Right cardiac atrium (tissue), 5 donors: ENCODE measurements around the gene LIF. TPM values are rescaled to one million over a fixed set of nuclear protein-coding genes. Genes with fewer than 3 reads are reported as not detected.
"Not testable (repeated sequence)": the region's sequence is repeated elsewhere in the genome, so short reads cannot be mapped to it uniquely, and the experiment has no call there.

Experiments used
- ATAC-seq, 2 donors: fragments of 200-7000 bp; cut with Tn5 transposase; one replicate each; pipeline versions ENCODE4 v1.8.0 to v1.9.1; 2020; ENCODE audit warnings: moderate library complexity in 2 of 2, mild to moderate bottlenecking in 1 of 2
- DNase-seq, 3 donors: peaks; one replicate each; pipeline ENCODE4 v3.0.0-alpha.2; 2020
- H3K27ac ChIP-seq: one replicate; pipeline ENCODE4 v1.5.1; 2013; ENCODE audit warnings: mild to moderate bottlenecking, low read length, control low read depth, moderate library complexity
- H3K27me3 ChIP-seq: one replicate; pipeline ENCODE4 v1.6.1; 2013; ENCODE audit not compliant: control insufficient read depth, insufficient read depth
- H3K4me1 ChIP-seq: one replicate; pipeline ENCODE4 v1.6.1; 2013; ENCODE audit warnings: low read length; ENCODE audit not compliant: control insufficient read depth, insufficient read depth
- H3K4me3 ChIP-seq: one replicate; pipeline ENCODE4 v1.5.1; 2013; ENCODE audit warnings: low read length, control low read depth
- H3K9me3 ChIP-seq: one replicate; pipeline ENCODE4 v1.6.1; 2013; ENCODE audit warnings: low read length; ENCODE audit not compliant: control insufficient read depth
- WGBS: extraction: QIAGEN DNeasy Blood & Tissue Kit; methylation state at CpG from one replicate; pipeline ENCODE4 v1.1.7; 2013; 5-methylcytosine and 5-hydroxymethylcytosine counted together
- intact Hi-C, 4 donors: fragments of 100-400 bp; cut with DNase I; formaldehyde crosslinking; loops; one replicate each; pipeline versions ENCODE4 v1.11.0 to v1.14.0; 2022 to 2023
- polyA plus RNA-seq: library from polyadenylated mRNA; stranded (reverse); fragments of 200-250 nt; gene quantifications from one replicate; pipeline ENCODE4 v1.2.3, GENCODE V29; 2013
- total RNA-seq, 4 donors: library from RNA; stranded (reverse); fragmentation: NEBNext Ultra II Directional; extraction: Animal tissue kit (Norgen Biotek cat#: 25700); gene quantifications; one replicate each; pipeline ENCODE4 v1.2.1, GENCODE V29; 2021
- donor health status: healthy with polysubstance abuse.
- donor health status: DM: no; HTN: yes; CAD: no.
- donor health status: DM: no; HTN: no; CAD: no.
- donor health status: DM: no; HTN: yes; CAD: no; lungs with severe emphysema.
- donor health status: DM: yes; HTN: yes; CAD: no.

LIF gene
- total and polyA plus RNA-seq, 5 donors, result 0.09 to 3.7 (median 0.54) TPM

DNA sequence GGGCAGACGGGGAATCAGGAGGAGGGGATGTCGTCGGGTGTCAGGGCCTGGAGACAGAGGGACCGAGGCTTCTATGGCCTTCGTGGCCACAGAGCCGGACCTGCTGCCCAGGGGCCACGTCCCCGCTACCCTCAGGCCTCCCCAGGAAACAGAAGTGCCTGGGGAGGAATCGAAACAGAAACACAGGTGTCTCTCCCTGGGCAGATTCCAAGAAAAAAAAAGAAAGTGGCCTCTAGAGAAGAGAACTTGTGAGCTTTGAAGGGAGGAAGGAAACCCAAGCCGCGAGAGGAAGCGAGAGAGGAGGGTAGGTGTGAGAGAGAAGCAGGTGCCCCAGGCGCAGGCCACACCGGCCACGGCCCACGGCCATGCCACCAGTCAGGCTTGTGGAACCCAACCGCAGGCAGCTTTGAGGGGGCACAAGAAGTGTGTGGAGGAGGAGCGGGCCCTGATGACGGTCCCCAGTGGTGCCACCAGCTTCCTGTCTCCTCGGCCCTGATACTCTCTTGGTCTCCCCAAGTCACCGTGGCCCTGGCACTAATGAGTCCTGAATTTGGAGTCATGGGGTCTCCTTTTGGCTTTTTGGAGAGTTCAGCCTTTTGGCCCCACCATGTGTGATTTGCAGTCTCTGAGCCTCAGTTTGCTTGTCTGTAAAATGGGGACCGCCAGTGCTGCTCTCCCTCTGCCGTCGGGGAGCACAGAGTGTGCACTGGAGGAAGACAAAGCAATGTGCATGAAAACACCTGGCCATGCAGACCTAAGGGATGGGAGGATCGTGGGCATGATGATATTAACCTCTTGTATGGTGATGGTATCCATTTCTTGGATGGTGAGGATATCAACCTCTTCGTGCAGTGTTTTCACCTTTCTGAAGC, 25.2 kb downstream of the LIF start:
- DNase-seq, result no peak
- 69% methylated on average over 26 of the region's 26 CpGs for WGBS
- intact Hi-C loops, result no loop called here

DNA sequence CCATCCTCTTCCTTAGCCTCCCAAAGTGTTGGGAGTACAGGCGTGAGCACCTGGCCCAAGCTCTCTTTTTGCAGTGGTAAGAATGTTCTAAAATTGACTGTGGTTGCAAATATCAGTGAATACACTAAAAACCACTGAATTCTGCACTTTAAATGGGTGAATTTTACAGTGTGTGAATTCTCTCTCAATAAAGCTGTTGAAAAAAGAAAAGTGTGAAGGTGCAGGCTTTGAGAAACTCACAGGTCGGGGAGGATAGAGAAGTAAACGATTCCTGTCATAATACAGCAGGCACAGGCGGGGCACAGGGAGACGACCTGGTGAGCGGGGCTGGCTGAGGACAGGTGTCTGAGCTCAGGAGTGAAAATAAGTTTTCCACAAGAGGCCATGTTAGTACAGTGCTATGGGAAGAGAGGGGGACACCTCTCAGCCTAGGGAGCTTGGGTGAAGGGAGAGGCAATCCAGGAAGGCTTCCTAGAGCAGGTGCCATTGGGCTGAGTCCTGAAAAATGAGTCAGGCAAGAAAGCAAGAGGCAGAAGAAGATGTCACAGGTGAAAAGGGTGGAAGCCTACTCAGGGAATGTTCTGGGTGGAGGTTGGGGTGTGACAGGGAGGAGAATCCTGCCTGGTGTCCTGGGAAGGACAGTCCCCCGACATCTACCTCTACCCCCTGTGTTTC, 26.1 kb downstream of the LIF start:
- Histone ChIP-seq H3K27ac (no peak overlapping the region), H3K4me3 (no peak overlapping the region), H3K4me1 (no peaks in the 10 kb centered on the region), H3K9me3 (no peaks in the 10 kb centered on the region), H3K27me3 (no peaks in the 10 kb centered on the region)
- ATAC-seq, result no peak
- WGBS, result 83% methylated on average over 7 of the region's 7 CpGs
- intact Hi-C loops, result no loop called here
- DNase-seq, result no peak

More for the DNA sequence above, 25.2 kb downstream of the LIF start:
- peak in 1 of 2 donors; percentile 25 for ATAC-seq
- no peaks in the 10 kb centered on the region for H3K4me1 ChIP-seq
- no peaks in the 10 kb centered on the region for H3K27me3 ChIP-seq
- H3K9me3 ChIP-seq, result no peaks in the 10 kb centered on the region
- H3K27ac ChIP-seq, result no peak overlapping the region
- no peak overlapping the region for H3K4me3 ChIP-seq

DNA sequence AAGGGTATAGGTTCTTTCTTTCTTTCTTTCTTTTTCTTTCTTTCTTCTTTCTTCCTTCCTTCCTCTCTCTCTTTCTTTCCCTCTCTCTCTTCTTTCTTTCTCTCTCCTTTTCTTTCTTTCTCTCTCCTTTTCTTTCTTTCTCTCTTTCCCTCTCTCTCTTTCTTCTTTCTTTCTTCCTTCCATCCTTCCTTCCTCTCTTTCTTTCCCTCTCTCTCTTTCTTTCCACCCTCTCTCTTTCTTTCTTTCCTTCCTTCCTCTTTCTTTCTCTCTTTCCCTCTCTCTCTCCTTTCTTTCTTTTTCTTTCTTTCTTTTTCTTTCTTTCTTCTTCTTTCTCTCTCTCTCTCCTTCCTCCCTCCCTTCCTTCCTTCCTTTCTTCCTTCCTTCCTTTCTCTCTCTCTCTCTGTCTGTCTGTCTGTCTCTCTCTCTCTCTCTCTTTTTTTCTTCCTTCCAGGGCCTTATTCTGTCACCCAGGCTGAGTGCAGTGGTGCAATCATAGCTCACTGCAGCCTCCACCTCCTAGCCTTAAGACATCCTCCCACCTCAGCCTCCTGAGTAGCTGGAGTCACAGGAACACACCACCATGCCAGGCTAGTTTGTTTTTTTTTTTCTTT, 26.8 kb downstream of the LIF start:
- ATAC-seq, result no peak

DNA sequence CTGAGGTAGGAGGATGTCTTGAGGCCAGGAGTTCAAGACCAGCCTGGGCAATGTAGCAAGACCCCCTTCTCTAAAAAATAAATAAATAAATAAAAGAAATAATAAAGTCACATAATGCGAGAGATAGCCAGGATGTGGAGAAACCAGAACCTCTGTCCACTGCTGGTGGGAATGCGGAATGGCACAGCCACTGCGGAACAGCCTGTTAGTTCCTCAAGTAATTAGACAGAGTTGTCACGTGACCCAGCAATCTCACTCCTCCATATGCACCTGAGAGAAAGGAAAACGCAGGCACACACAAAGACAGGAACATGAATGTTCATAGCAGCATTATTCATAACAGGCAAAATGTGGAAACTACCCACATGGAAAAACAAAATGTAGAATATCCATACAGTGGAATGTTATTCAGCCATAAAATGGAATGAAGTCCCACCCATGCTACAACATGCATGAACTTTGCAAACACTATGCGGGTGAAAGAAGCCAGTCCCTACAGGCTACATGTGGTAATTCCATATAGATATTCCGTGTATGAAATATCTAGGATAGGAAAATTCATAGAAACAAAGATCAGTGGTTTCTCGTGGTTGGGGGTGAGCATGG, 27.4 kb downstream of the LIF start:
- H3K4me3 ChIP-seq, result no peak overlapping the region
- no peaks in the 10 kb centered on the region for H3K4me1 ChIP-seq
- DNase-seq (no peak), ATAC-seq (no peak)
- no peak overlapping the region for H3K27ac ChIP-seq
- no peaks in the 10 kb centered on the region for H3K27me3 ChIP-seq
- WGBS, result 85% methylated on average over 8 of the region's 8 CpGs
- intact Hi-C loops, result no loop called here
- H3K9me3 ChIP-seq, result no peaks in the 10 kb centered on the region

More for the DNA sequence above, 26.8 kb downstream of the LIF start:
- Histone ChIP-seq H3K27ac (no peak overlapping the region), H3K27me3 (no peaks in the 10 kb centered on the region), H3K4me1 (no peaks in the 10 kb centered on the region), H3K4me3 (no peak overlapping the region), H3K9me3 (no peaks in the 10 kb centered on the region)
- no peak for DNase-seq
- intact Hi-C loops, result no loop called here

DNA sequence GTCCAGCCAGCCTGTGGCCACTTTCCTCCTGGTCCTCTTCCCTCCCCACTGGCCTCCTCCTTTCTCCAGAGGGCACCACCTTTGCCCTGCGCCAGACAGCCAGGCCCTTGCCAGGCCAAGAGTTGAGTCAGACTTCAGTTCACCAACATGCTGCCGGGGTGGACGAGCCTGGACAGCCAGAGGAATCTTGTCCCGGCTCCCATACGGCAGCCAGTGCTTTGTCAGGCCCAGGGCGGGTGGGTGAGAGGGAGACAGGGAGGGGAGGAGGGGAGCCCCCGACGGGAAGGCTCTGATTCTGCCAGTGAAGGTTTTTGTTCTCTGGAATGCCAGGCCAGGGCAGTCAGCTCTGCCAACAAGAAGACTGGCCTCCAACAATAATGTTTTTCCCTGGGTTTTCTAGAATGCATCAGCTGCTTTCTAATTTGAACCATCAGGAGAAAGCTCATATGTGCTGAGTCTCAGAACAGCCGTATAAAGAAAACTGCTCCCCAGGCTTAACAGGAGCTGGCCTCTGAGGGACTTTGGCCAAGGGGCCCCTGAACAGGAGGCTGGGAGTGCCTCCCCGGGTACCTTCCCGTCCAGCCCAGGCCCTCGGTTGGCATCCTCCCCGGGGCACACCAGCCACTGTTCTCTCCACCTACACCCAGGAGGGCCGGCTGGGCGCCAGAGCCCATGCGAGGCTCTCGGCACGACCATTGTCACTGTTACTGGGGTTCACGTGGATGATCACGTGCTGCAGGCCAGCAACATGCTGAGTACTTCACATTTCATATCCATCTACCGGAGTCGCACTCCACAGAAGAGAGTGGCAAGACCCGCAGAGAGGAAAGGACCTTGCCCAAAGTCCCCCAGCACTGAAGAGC, 28.6 kb downstream of the LIF start:
- H3K9me3 ChIP-seq, result no peaks in the 10 kb centered on the region
- no peaks in the 10 kb centered on the region for H3K27me3 ChIP-seq
- H3K27ac ChIP-seq, result no peak overlapping the region
- no peaks in the 10 kb centered on the region for H3K4me1 ChIP-seq
- ATAC-seq (no peak), DNase-seq (no peak)
- 77% methylated on average over 23 of the region's 23 CpGs for WGBS
- no peak overlapping the region for H3K4me3 ChIP-seq
- intact Hi-C loops, result no loop called here

DNA sequence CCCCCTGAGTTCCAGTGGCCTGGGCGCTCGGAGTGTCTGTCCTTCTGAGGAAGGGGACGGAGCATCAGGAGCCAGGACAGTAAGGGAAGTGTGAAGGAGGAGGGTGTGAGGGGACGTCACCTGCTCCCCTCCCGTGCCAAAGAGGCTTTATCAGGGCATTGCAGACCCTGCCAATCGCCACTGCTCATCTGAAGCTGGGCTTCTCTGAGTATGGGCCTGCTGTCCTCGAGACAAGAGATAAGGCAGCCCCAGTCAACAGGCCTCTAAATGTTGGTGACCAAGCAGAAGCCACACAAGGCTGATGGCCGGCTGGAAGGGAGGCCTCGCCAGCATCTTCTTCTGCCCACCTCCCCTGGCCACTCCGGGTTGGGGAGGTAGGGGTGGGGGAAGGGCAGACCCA, 29.8 kb downstream of the LIF start:
- H3K9me3 ChIP-seq, result no peaks in the 10 kb centered on the region
- no peak for DNase-seq
- no peak overlapping the region for H3K4me3 ChIP-seq
- H3K4me1 ChIP-seq, result no peaks in the 10 kb centered on the region
- intact Hi-C loops, result no loop called here
- WGBS, result 80% methylated on average over 10 of the region's 10 CpGs
- no peak for ATAC-seq
- H3K27ac ChIP-seq, result no peak overlapping the region
- no peaks in the 10 kb centered on the region for H3K27me3 ChIP-seq

DNA sequence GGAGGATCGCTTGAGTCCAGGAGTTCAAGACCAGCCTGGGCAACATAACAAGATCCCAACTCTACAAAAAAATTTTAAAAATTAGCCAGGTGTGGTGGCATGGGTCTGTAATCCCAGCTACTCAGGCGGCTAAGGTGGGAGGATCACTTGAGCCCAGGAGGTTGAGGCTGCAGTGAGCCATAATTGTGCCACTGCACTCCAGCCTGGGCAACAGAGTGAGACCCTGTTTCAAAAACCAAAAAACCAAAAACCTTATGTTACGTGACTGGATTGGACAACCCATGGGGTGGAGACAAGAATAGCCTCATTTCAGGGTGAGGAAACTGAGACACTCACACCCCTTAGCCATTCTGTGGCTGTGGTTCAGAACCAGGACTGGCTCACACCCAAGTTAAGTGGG, 30.3 kb downstream of the LIF start:
- DNase-seq, H3K27me3 ChIP-seq, intact Hi-C loops, H3K9me3 ChIP-seq, H3K4me3 ChIP-seq, H3K27ac ChIP-seq, H3K4me1 ChIP-seq, ATAC-seq: not testable (repeated sequence)
- 93% methylated on average over 3 of the region's 3 CpGs for WGBS

DNA sequence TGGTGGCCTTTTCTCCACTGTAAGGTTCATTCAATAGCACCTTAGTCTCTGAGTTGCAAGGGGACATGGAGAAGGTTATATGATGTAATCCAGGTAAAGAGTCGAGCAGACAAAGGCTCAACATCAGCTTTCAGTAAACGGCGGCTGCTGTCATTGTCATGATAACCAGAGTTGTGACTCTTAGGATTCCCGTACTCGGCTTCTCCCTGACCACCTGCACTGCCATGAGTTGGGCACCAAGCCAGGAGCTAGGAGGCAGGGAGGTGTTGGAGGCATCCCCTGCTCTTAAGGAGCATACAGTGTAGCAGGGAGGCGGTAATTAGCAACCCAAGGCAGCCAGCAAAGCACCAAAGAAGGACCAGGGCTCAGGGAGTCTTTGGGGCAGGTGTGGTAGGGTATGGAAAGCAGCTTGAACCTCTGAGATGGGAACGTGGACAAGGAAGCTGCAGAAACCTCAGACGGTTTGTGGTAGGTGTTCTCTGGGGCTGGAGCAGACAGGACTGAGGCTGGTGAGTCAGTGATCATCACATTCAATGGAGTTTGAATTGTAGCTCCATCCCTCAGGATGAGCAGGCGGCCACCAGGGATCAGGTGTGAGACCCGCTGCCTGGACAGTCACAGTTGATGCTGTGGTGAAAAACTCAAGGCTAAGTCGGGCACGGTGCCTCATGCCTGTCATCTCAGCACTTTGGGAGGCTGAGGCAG, 31.7 kb downstream of the LIF start:
- no peaks in the 10 kb centered on the region for H3K27me3 ChIP-seq
- intact Hi-C loops, result no loop called here
- DNase-seq (no peak), ATAC-seq (no peak)
- H3K27ac ChIP-seq, result no peak overlapping the region
- no peaks in the 10 kb centered on the region for H3K4me1 ChIP-seq
- 55% methylated on average over 12 of the region's 12 CpGs for WGBS
- H3K9me3 ChIP-seq, result no peaks in the 10 kb centered on the region
- no peak overlapping the region for H3K4me3 ChIP-seq

DNA sequence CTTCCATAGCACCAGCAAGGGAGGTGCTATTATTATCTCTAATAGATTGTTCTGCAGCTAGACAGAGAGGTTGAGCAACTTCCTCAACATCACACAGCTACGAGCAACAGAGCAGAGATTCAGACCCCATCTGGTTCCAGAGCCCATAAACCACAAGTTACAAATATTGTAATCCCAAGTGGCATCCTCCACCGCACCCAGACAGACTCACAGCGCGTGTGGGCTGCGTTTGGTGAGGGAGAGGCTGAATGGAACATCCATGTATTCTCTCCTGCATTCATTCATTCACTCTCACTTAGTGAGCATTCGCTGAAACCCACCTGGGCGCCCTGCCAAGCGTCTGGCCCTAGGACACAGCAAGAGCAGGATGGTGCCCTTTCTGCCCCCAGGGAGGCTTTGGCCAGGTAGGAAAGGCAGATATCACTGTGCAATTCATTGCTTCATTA, 33.5 kb downstream of the LIF start:
- DNase-seq, result no peak

More for the DNA sequence above, 33.5 kb downstream of the LIF start:
- Histone ChIP-seq H3K9me3 (no peaks in the 10 kb centered on the region), H3K4me1 (no peaks in the 10 kb centered on the region), H3K27me3 (no peaks in the 10 kb centered on the region), H3K27ac (no peak overlapping the region), H3K4me3 (no peak overlapping the region)
- peak; percentile 15 to 56 for ATAC-seq
- intact Hi-C loops, result no loop called here
- 69% methylated on average over 8 of the region's 8 CpGs for WGBS
